GM12878 (cell line): Measurements from ENCODE around the gene CLASP1. TPM values are rescaled to one million over a fixed set of nuclear protein-coding genes. Genes with fewer than 3 reads are reported as not detected.

ENCODE experiments used
- ATAC-seq: fragments of 200-7000 bp; cut with Tn5 transposase; 3 replicates; pipeline ENCODE4 v1.9.1; 2020; ENCODE audit warnings: mild to moderate bottlenecking, moderate library complexity
- BruUV-seq: library from RNA; stranded (reverse); fragments of 400-500 nt; replicated peaks from 2 replicates; lab custom pipeline; 2021; lab: Mats Ljungman, UMichigan
- CTCF ChIA-PET: fragments of 300-600 bp; sonication (Branson Sonifier 250); formaldehyde crosslinking; extraction: SDS; loops from one replicate; lab custom pipeline; 2021; ENCODE audit warnings: inconsistent platforms; lab: Yijun Ruan, JAX
- POLR2A ChIA-PET: fragments of 350-600 bp; formaldehyde crosslinking; extraction: SDS; loops from one replicate; lab custom pipeline; 2021; ENCODE audit warnings: inconsistent platforms; lab: Charles Lee
- RAD21 ChIA-PET: fragments of 300-600 bp; sonication (Branson Sonifier 250); formaldehyde crosslinking; loops from one replicate; lab custom pipeline; 2023; ENCODE audit warnings: antibody characterized with exemption; ENCODE audit not compliant: unreplicated experiment; lab: Charles Lee
- SMC1A ChIA-PET: fragments of 300-600 bp; sonication (Branson Sonifier 250); formaldehyde crosslinking; loops from one replicate; lab custom pipeline; 2023; ENCODE audit not compliant: unreplicated experiment, uncharacterized antibody; lab: Charles Lee
- DNase-seq: peaks from one replicate; pipeline ENCODE4 v3.0.0-alpha.2; 2011; ENCODE audit warnings: low read depth, low spot score
- FAIRE-seq: peaks from 3 replicates; lab custom pipeline; 2011; peaks lifted over from hg19 to GRCh38; lab: Jason Lieb, UNC
- H2AFZ ChIP-seq: 2 replicates; pipeline ENCODE4 v1.6.0; 2011; ENCODE audit warnings: low read depth, low read length, control low read depth; ENCODE audit not compliant: control insufficient read depth
- H3K27ac ChIP-seq: 2 replicates; pipeline ENCODE4 v1.5.1; 2011; ENCODE audit warnings: control low read depth; ENCODE audit not compliant: control insufficient read depth, insufficient read depth
- H3K27me3 ChIP-seq, 2 experiments: replicated peaks in 1 of 2; 2 replicates each; pipeline versions ENCODE4 v1.6.0 to v1.6.1; 2011; ENCODE audit warnings: low read length in 1 of 2; ENCODE audit not compliant: control insufficient read depth in 2 of 2, insufficient read depth in 2 of 2
- H3K36me3 ChIP-seq, 2 experiments: 2 replicates each; pipeline ENCODE4 v1.5.1; 2011; ENCODE audit warnings: low read length in 1 of 2; ENCODE audit not compliant: control insufficient read depth in 2 of 2, insufficient read depth in 2 of 2
- H3K4me1 ChIP-seq: 2 replicates; pipeline ENCODE4 v1.6.1; 2011; ENCODE audit warnings: mild to moderate bottlenecking, low read length, moderate library complexity, mixed read lengths; ENCODE audit not compliant: control insufficient read depth, insufficient read depth
- H3K4me2 ChIP-seq: 2 replicates; pipeline ENCODE4 v1.6.0; 2011; ENCODE audit warnings: control low read depth; ENCODE audit not compliant: control insufficient read depth, insufficient read depth
- H3K4me3 ChIP-seq: fragments of 200-600 bp; sonication (generic); 2 replicates; pipeline ENCODE4 v1.5.1; 2016
- H3K79me2 ChIP-seq: 2 replicates; pipeline ENCODE4 v1.6.0; 2011; ENCODE audit warnings: low read length; ENCODE audit not compliant: control insufficient read depth, insufficient read depth
- H3K9ac ChIP-seq: 2 replicates; pipeline ENCODE4 v1.8.0; 2011; ENCODE audit warnings: low read length, control low read depth, mixed read lengths; ENCODE audit not compliant: control insufficient read depth, insufficient read depth
- H3K9me3 ChIP-seq: replicated peaks from 3 replicates; pipeline ENCODE4 v1.5.1; 2011; ENCODE audit warnings: mild to moderate bottlenecking, low read length; ENCODE audit not compliant: control insufficient read depth, insufficient read depth
- H4K20me1 ChIP-seq: 2 replicates; pipeline ENCODE4 v1.6.0; 2011; ENCODE audit not compliant: control insufficient read depth, insufficient read depth
- FOXK2 ChIP-seq: fragments of 450-650 bp; IDR thresholded peaks from 2 replicates; pipeline ENCODE4 v1.6.1; 2017; ENCODE audit warnings: mild to moderate bottlenecking, moderate library complexity
- LARP7 ChIP-seq: fragments of 450-650 bp; IDR thresholded peaks from 2 replicates; pipeline ENCODE4 v1.6.1; 2017; ENCODE audit warnings: mild to moderate bottlenecking
- NFYB ChIP-seq: IDR thresholded peaks from 2 replicates; pipeline ENCODE4 v1.6.1; 2011; ENCODE audit warnings: low read depth, mild to moderate bottlenecking, low read length, improper control_type of control experiment, moderate library complexity; ENCODE audit not compliant: insufficient read depth
- RCOR1 ChIP-seq: conservative IDR thresholded peaks from 2 replicates; pipeline ENCODE4 v1.6.1; 2012; ENCODE audit warnings: low read depth, low read length, improper control_type of control experiment
- WGBS: methylation state at CpG from one replicate; pipeline ENCODE4 v1.1.6; 2016; ENCODE audit warnings: low lambda C conversion rate; ENCODE audit not compliant: insufficient replicate concordance, insufficient coverage; ENCODE audit errors: missing lambda C conversion rate; 5-methylcytosine and 5-hydroxymethylcytosine counted together
- in situ Hi-C: fragments of 300-500 bp; cut with MboI; formaldehyde crosslinking; loops from 9 replicates; pipeline ENCODE4 v1.14.3; 2018; ENCODE audit warnings: mixed read lengths
- intact Hi-C: fragments of 100-400 bp; cut with micrococcal nuclease; formaldehyde crosslinking; loops from one replicate; pipeline ENCODE4 v1.14.2; 2022; ENCODE audit not compliant: unreplicated experiment
- polyA plus RNA-seq, 11 experiments: library from polyadenylated mRNA; depleted of rRNA in 4 of 11; unstranded in 6 of 11; stranded (reverse) in 5 of 11; fragments of >200 nt; fragmentation: Nextera tagmentation in 4 of 11; fragmentation: Illumina TruSeq in 1 of 11; extraction: Ambion mirVana in 4 of 11; extraction: Trizol in 1 of 11; gene quantifications; 1 replicate in 1 of 11; 2 replicates in 10 of 11; pipeline versions ENCODE4 v1.2.1 to v1.2.3, GENCODE V29; 2011 to 2016; ENCODE audit warnings: inconsistent platforms in 2 of 11, missing spikeins in 2 of 11, low read depth in 1 of 11
- total RNA-seq, 4 experiments: library from RNA; depleted of rRNA in 3 of 4; stranded (reverse); fragments of >200 nt in 3 of 4; fragmentation: Illumina TruSeq in 1 of 4; extraction: Trizol in 1 of 4; gene quantifications; 2 replicates each; pipeline versions ENCODE4 v1.2.1 to v1.2.3, GENCODE V29; 2013 to 2021
- TF ChIP-seq, protein P1 (sequence below): fragments of 450-650 bp; IDR thresholded peaks from 2 replicates; pipeline ENCODE4 v1.6.1; 2016; ENCODE audit warnings: mild to moderate bottlenecking, moderate library complexity, borderline replicate concordance

CLASP1 gene
- total and polyA plus RNA-seq, 10 of the 15 experiments (the other 5 are each of a cell fraction or from before 2014, with no cell fraction given), result 1.4 to 62.4 (median 32.9) TPM

- no peak for FAIRE-seq
These were observed 14.8 kb upstream of the CLASP1 start for GRCh38 chr2:121664086-121664485.

More at GRCh38 chr2:121664086-121664485, 14.8 kb upstream of the CLASP1 start:
- ChIA-PET CTCF (no interaction called here), POLR2A (no interaction called here), RAD21 (no interaction called here), SMC1A (interaction anchor here (0.6 kb wide), 1 partner anchor 132 kb away, joined by 5 read pairs; no protein-coding TSS in a partner anchor)
- DNase-seq (no peak), ATAC-seq (no peak)
- H3K4me3 ChIP-seq, result no peak overlapping the region
- H2AFZ ChIP-seq, result no peak overlapping the region
- H3K9me3 ChIP-seq, result no peaks in the 10 kb centered on the region
- in situ Hi-C loops (no loop called here), intact Hi-C loops (no loop called here)
- H4K20me1 ChIP-seq, result no peaks in the 10 kb centered on the region
- H3K79me2 ChIP-seq, result no peaks in the 10 kb centered on the region
- H3K27me3 ChIP-seq, result no peaks in the 10 kb centered on the region
- H3K27ac ChIP-seq, result no peak overlapping the region
- H3K4me2 ChIP-seq, result no peak overlapping the region
- no peaks in the 10 kb centered on the region for H3K36me3 ChIP-seq
- no TSS peak for BruUV-seq
- H3K9ac ChIP-seq, result no peak overlapping the region
- no peaks in the 10 kb centered on the region for H3K4me1 ChIP-seq
- TF ChIP-seq, protein P1, sequence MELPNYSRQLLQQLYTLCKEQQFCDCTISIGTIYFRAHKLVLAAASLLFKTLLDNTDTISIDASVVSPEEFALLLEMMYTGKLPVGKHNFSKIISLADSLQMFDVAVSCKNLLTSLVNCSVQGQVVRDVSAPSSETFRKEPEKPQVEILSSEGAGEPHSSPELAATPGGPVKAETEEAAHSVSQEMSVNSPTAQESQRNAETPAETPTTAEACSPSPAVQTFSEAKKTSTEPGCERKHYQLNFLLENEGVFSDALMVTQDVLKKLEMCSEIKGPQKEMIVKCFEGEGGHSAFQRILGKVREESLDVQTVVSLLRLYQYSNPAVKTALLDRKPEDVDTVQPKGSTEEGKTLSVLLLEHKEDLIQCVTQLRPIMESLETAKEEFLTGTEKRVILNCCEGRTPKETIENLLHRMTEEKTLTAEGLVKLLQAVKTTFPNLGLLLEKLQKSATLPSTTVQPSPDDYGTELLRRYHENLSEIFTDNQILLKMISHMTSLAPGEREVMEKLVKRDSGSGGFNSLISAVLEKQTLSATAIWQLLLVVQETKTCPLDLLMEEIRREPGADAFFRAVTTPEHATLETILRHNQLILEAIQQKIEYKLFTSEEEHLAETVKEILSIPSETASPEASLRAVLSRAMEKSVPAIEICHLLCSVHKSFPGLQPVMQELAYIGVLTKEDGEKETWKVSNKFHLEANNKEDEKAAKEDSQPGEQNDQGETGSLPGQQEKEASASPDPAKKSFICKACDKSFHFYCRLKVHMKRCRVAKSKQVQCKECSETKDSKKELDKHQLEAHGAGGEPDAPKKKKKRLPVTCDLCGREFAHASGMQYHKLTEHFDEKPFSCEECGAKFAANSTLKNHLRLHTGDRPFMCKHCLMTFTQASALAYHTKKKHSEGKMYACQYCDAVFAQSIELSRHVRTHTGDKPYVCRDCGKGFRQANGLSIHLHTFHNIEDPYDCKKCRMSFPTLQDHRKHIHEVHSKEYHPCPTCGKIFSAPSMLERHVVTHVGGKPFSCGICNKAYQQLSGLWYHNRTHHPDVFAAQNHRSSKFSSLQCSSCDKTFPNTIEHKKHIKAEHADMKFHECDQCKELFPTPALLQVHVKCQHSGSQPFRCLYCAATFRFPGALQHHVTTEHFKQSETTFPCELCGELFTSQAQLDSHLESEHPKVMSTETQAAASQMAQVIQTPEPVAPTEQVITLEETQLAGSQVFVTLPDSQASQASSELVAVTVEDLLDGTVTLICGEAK, result no peak
- no peak for TF ChIP-seq RCOR1
- no peak for TF ChIP-seq NFYB
- no peak for TF ChIP-seq FOXK2
- no peak for TF ChIP-seq LARP7
- WGBS, result 96% methylated on average over 4 of the region's 4 CpGs
